ENCODE measurements around the gene PSMD10. TPM values are rescaled to one million over a fixed set of nuclear protein-coding genes. Genes with fewer than 3 reads are reported as not detected.

Gene PSMD10
- total and polyA plus RNA-seq, 8 donors = 44.8 to 85.0 (median 71.7) TPM

- no peaks in the 10 kb centered on the region for H3K36me3 ChIP-seq
- H3K27me3 ChIP-seq = peaks cover 0 to 4% of the 10 kb centered on the region in 2 donors
- no peak for DNase-seq
- H3K9me3 ChIP-seq = no peaks in the 10 kb centered on the region
- intact Hi-C loops (cut with DNase I) = no loop called here
- no peaks in the 10 kb centered on the region for H3K4me1 ChIP-seq
- H3K27ac ChIP-seq = no peak overlapping the region
- TF ChIP-seq CTCF (IDR thresholded peaks at IDR 0.05) = no peak
- no peak overlapping the region for H3K4me3 ChIP-seq
- no peak for ATAC-seq
These were observed 23.2 kb upstream of the PSMD10 start for GRCh38 chrX:108114541-108114940.

GRCh38 chrX:108105473-108105872 is 14.1 kb upstream of the PSMD10 start:
- ATAC-seq = no peak
- intact Hi-C loops (cut with DNase I) = no loop called here
- Histone ChIP-seq H3K9me3 (no peaks in the 10 kb centered on the region), H3K36me3 (no peaks in the 10 kb centered on the region), H3K4me1 (no peaks in the 10 kb centered on the region), H3K27ac (no peak overlapping the region), H3K27me3 (peaks cover 0 to 5% of the 10 kb centered on the region in 2 donors), H3K4me3 (no peak overlapping the region)
- no peak for DNase-seq
- no peak for TF ChIP-seq CTCF (IDR thresholded peaks at IDR 0.05)

- Histone ChIP-seq H3K27ac (no peak overlapping the region), H3K4me1 (peaks cover 0 to 5% of the 10 kb centered on the region in 2 donors), H3K36me3 (no peaks in the 10 kb centered on the region), H3K4me3 (no peak overlapping the region), H3K9me3 (no peaks in the 10 kb centered on the region), H3K27me3 (peaks cover 0 to 5% of the 10 kb centered on the region in 2 donors)
- no peak for TF ChIP-seq CTCF (IDR thresholded peaks at IDR 0.05)
- intact Hi-C loops (cut with DNase I) = no loop called here
- ATAC-seq = no peak
- DNase-seq = no peak
These were observed 6.0 kb upstream of the PSMD10 start for GRCh38 chrX:108097380-108097779.

GRCh38 chrX:108091878-108092291 is 543 bp upstream of the PSMD10 start:
- no peak for TF ChIP-seq CTCF (IDR thresholded peaks at IDR 0.05)
- peak overlapping the region; percentile 35 to 85 for H3K27ac ChIP-seq
- peaks cover 0 to 12% of the 10 kb centered on the region in 2 donors for H3K36me3 ChIP-seq
- intact Hi-C loops (cut with DNase I) = no loop called here
- ATAC-seq = peak; percentile 52
- H3K4me3 ChIP-seq = peak overlapping the region; percentile 41 to 57
- H3K4me1 ChIP-seq = peaks cover 0 to 15% of the 10 kb centered on the region in 2 donors
- peak in 1 of 4 donors; percentile 9 for DNase-seq
- no peaks in the 10 kb centered on the region for H3K27me3 ChIP-seq
- H3K9me3 ChIP-seq = no peaks in the 10 kb centered on the region

- Histone ChIP-seq H3K4me3 (peak overlapping the region; percentile 41 to 57), H3K27me3 (no peaks in the 10 kb centered on the region), H3K9me3 (no peaks in the 10 kb centered on the region), H3K4me1 (peaks cover 0 to 15% of the 10 kb centered on the region in 2 donors), H3K27ac (peak overlapping the region; percentile 85), H3K36me3 (peaks cover 0 to 20% of the 10 kb centered on the region in 2 donors)
- intact Hi-C loops (cut with DNase I) = no loop called here
- DNase-seq (peak in 2 of 4 donors; percentile 11 to 13), ATAC-seq (no peak)
- TF ChIP-seq CTCF (IDR thresholded peaks at IDR 0.05) = no peak
These were observed 665 bp downstream of the PSMD10 start for GRCh38 chrX:108090491-108091263.

Data from left lung (tissue), 10 donors.